22Rv1 (cell line): Measurements from ENCODE around the gene L3MBTL4.

ENCODE experiments used
- H3K27ac ChIP-seq: fragments of 450-650 bp; 2 replicates; pipeline ENCODE4 v1.5.1; 2017
- CTCF ChIP-seq: fragments of 450-650 bp; IDR thresholded peaks from 2 replicates; pipeline ENCODE4 v1.5.1; 2017; ENCODE audit warnings: mild to moderate bottlenecking
- ZFX ChIP-seq: fragments of 450-650 bp; IDR thresholded peaks from 2 replicates; pipeline ENCODE4 v1.6.1; 2017; ENCODE audit warnings: antibody characterized with exemption, borderline replicate concordance

Gene L3MBTL4

GRCh38 chr18:5975111-5976002 lies 439.4 kb downstream of the L3MBTL4 start:
- no peak overlapping the region for H3K27ac ChIP-seq
- no peak for TF ChIP-seq CTCF
- no peak for TF ChIP-seq ZFX

- H3K27ac ChIP-seq: no peak overlapping the region
- TF ChIP-seq ZFX (no peak), CTCF (no peak)
These were observed 440.0 kb downstream of the L3MBTL4 start for GRCh38 chr18:5974696-5975095.

GRCh38 chr18:5973099-5973498 lies 441.6 kb downstream of the L3MBTL4 start:
- TF ChIP-seq ZFX (no peak), CTCF (no peak)
- H3K27ac ChIP-seq: no peak overlapping the region

GRCh38 chr18:5972298-5972697 lies 442.4 kb downstream of the L3MBTL4 start:
- TF ChIP-seq ZFX (no peak), CTCF (no peak)
- H3K27ac ChIP-seq: no peak overlapping the region

- no peak overlapping the region for H3K27ac ChIP-seq
- no peak for TF ChIP-seq CTCF
- no peak for TF ChIP-seq ZFX
These were observed 444.7 kb downstream of the L3MBTL4 start for GRCh38 chr18:5969989-5970403.

GRCh38 chr18:5969355-5969988 lies 445.2 kb downstream of the L3MBTL4 start:
- no peak overlapping the region for H3K27ac ChIP-seq
- TF ChIP-seq CTCF: no peak
- TF ChIP-seq ZFX: no peak

GRCh38 chr18:5967666-5968065 lies 447.0 kb downstream of the L3MBTL4 start:
- no peak overlapping the region for H3K27ac ChIP-seq
- no peak for TF ChIP-seq ZFX
- TF ChIP-seq CTCF: no peak
